SK-N-SH (cell line): Measurements from ENCODE around the gene SIRT2. TPM values are rescaled to one million over a fixed set of nuclear protein-coding genes. Genes with fewer than 3 reads are reported as not detected.

Source experiments
- CTCF ChIA-PET: fragments of 300-600, 350-600 bp; formaldehyde crosslinking; extraction: SDS; loops from one replicate; lab custom pipeline; 2021; lab: Yijun Ruan, JAX
- POLR2A ChIA-PET: fragments of 350-600 bp; sonication (Branson Sonifier 250); formaldehyde crosslinking; extraction: SDS; loops from one replicate; lab custom pipeline; 2020; ENCODE audit warnings: antibody characterized with exemption, inconsistent platforms; lab: Yijun Ruan, JAX
- DNase-seq: peaks from one replicate; pipeline ENCODE4 v3.0.0; 2012
- H2AFZ ChIP-seq: fragments of 200-600 bp; sonication (generic); 2 replicates; pipeline ENCODE4 v1.8.1; 2016; ENCODE audit warnings: antibody characterized with exemption, mild to moderate bottlenecking, low read depth
- H3F3A ChIP-seq: fragments of 200-600 bp; sonication (generic); replicated peaks from 2 replicates; pipeline ENCODE3; 2016; ENCODE audit warnings: antibody characterized with exemption, mild to moderate bottlenecking; ENCODE audit not compliant: insufficient read depth
- H3K27ac ChIP-seq, 2 experiments: fragments of 200-500 bp in 1 of 2; fragments of 200-600 bp in 1 of 2; sonication (Bioruptor generic) in 1 of 2; sonication (generic), shearing (Covaris generic) in 1 of 2; 2 replicates each; pipeline versions ENCODE4 v1.5.1 to v1.6.1; 2014 to 2016; ENCODE audit warnings: low read depth in 2 of 2, inconsistent platforms in 1 of 2, low read length in 1 of 2, mild to moderate bottlenecking in 1 of 2, mixed read lengths in 1 of 2
- H3K27me3 ChIP-seq: fragments of 200-600 bp; sonication (generic), shearing (Covaris generic); 2 replicates; pipeline ENCODE4 v1.6.1; 2016; ENCODE audit warnings: mixed run types; ENCODE audit not compliant: insufficient read depth
- H3K36me3 ChIP-seq, 2 experiments: fragments of 200-500 bp in 1 of 2; fragments of 200-600 bp in 1 of 2; sonication (Bioruptor generic) in 1 of 2; sonication (generic) in 1 of 2; replicated peaks in 1 of 2; 2 replicates each; pipeline versions ENCODE3 to v1.5.1; 2014 to 2016; ENCODE audit warnings: low read length in 1 of 2, mild to moderate bottlenecking in 1 of 2; ENCODE audit not compliant: insufficient read depth in 2 of 2, control insufficient read depth in 1 of 2
- H3K4me1 ChIP-seq, 2 experiments: fragments of 200-500 bp in 1 of 2; fragments of 200-600 bp in 1 of 2; sonication (Bioruptor generic) in 1 of 2; sonication (generic), shearing (Covaris generic) in 1 of 2; 2 replicates each; pipeline versions ENCODE4 v1.5.1 to v1.6.1; 2014 to 2016; ENCODE audit warnings: low read depth in 1 of 2, low read length in 1 of 2, mixed run types in 1 of 2; ENCODE audit not compliant: insufficient read depth in 2 of 2, control insufficient read depth in 1 of 2
- H3K4me2 ChIP-seq: fragments of 200-600 bp; sonication (generic), shearing (Covaris generic); 2 replicates; pipeline ENCODE4 v1.6.1; 2017; ENCODE audit warnings: mixed run types
- H3K4me3 ChIP-seq, 2 experiments: fragments of 200-500 bp in 1 of 2; fragments of 200-600 bp in 1 of 2; sonication (Bioruptor generic) in 1 of 2; sonication (generic), shearing (Covaris generic) in 1 of 2; 2 replicates each; pipeline versions ENCODE4 v1.5.1 to v1.8.1; 2014 to 2016; ENCODE audit warnings: low read depth in 2 of 2, inconsistent platforms in 1 of 2, low read length in 1 of 2, mild to moderate bottlenecking in 1 of 2, mixed read lengths in 1 of 2, moderate library complexity in 1 of 2
- H3K79me2 ChIP-seq: fragments of 200-600 bp; sonication (generic); 2 replicates; pipeline ENCODE4 v1.8.1; 2017; ENCODE audit warnings: mild to moderate bottlenecking; ENCODE audit not compliant: insufficient read depth
- H3K9ac ChIP-seq: fragments of 200-600 bp; sonication (generic); 2 replicates; pipeline ENCODE4 v1.6.1; 2017; ENCODE audit warnings: mixed run types
- H3K9me2 ChIP-seq: fragments of 200-600 bp; sonication (generic); 2 replicates; pipeline ENCODE4 v1.6.1; 2017; ENCODE audit warnings: mixed run types
- H3K9me3 ChIP-seq: fragments of 200-600 bp; sonication (generic); 2 replicates; pipeline ENCODE4 v1.6.1; 2017; ENCODE audit warnings: mixed run types, mild to moderate bottlenecking, moderate library complexity
- H4K20me1 ChIP-seq: fragments of 200-600 bp; sonication (generic); 2 replicates; pipeline ENCODE4 v1.6.1; 2017; ENCODE audit warnings: mild to moderate bottlenecking, mixed run types; ENCODE audit not compliant: insufficient read depth
- CHD2 ChIP-seq: fragments of 150-350 bp; IDR thresholded peaks from 2 replicates; pipeline ENCODE4 v1.6.1; 2018; ENCODE audit warnings: low read length; ENCODE audit not compliant: partially characterized antibody
- EZH2phosphoT487 ChIP-seq: fragments of 200-600 bp; sonication (generic); IDR thresholded peaks from 2 replicates; pipeline ENCODE4 v1.6.1; 2017; ENCODE audit warnings: low read depth, mixed run types, mild to moderate bottlenecking, antibody characterized with exemption, moderate library complexity, borderline replicate concordance
- FOSL2 ChIP-seq: IDR thresholded peaks from 2 replicates; pipeline ENCODE4 v1.4.0; 2012; ENCODE audit warnings: low read depth, mild to moderate bottlenecking, moderate library complexity, borderline replicate concordance
- GABPA ChIP-seq: IDR thresholded peaks from 2 replicates; pipeline ENCODE4 v1.4.0; 2012; ENCODE audit warnings: low read depth, mild to moderate bottlenecking
- GATA2 ChIP-seq: sonication (generic); formaldehyde crosslinking; IDR thresholded peaks from 2 replicates; pipeline ENCODE4 v1.5.0; 2020; ENCODE audit warnings: mild to moderate bottlenecking, missing genetic modification reagents
- MEF2A ChIP-seq: IDR thresholded peaks from 2 replicates; pipeline ENCODE4 v1.4.0; 2012; ENCODE audit warnings: low read depth, borderline replicate concordance
- RAD21 ChIP-seq: IDR thresholded peaks from 2 replicates; pipeline ENCODE4 v1.6.1; 2012; ENCODE audit warnings: mild to moderate bottlenecking, low read length
- RXRA ChIP-seq: IDR thresholded peaks from 2 replicates; pipeline ENCODE4 v1.4.0; 2012; ENCODE audit warnings: low read depth, mild to moderate bottlenecking, borderline replicate concordance
- YY1 ChIP-seq: IDR thresholded peaks from 2 replicates; pipeline ENCODE4 v1.4.0; 2012; ENCODE audit warnings: low read depth, mild to moderate bottlenecking
- whole genome bisulfite sequencing: methylation state at CpG from one replicate; pipeline ENCODE4 v1.1.6; 2017; ENCODE audit warnings: low lambda C conversion rate; 5-methylcytosine and 5-hydroxymethylcytosine counted together
- polyA plus RNA-seq, 3 experiments: library from polyadenylated mRNA; depleted of rRNA; stranded (reverse); fragments of >200 nt; gene quantifications; 2 replicates each; pipeline ENCODE4 v1.2.3, GENCODE V29; 2012
- TF ChIP-seq, protein P1 (sequence below): fragments of 200-600 bp; sonication (generic); IDR thresholded peaks from 2 replicates; pipeline ENCODE4 v1.6.1; 2017; ENCODE audit warnings: antibody characterized with exemption, mild to moderate bottlenecking, moderate library complexity
- TF ChIP-seq, protein P2 (sequence below): IDR thresholded peaks from 2 replicates; pipeline ENCODE4 v1.6.1; 2012; ENCODE audit warnings: mild to moderate bottlenecking, low read depth, low read length, moderate library complexity
- TF ChIP-seq, protein P3 (sequence below): fragments of 150-350 bp; IDR thresholded peaks from 2 replicates; pipeline ENCODE4 v1.6.1; 2016; ENCODE audit warnings: mild to moderate bottlenecking, low read depth, low read length
- TF ChIP-seq, protein P4 (sequence below): fragments of 150-350 bp; IDR thresholded peaks from 2 replicates; pipeline ENCODE4 v1.6.1; 2017; ENCODE audit warnings: antibody characterized with exemption, low read length, low read depth, borderline replicate concordance

Gene SIRT2
- polyA plus RNA-seq, 1 of the 3 experiments (the other 2 are of a cell fraction), result 39.3 TPM

DNA sequence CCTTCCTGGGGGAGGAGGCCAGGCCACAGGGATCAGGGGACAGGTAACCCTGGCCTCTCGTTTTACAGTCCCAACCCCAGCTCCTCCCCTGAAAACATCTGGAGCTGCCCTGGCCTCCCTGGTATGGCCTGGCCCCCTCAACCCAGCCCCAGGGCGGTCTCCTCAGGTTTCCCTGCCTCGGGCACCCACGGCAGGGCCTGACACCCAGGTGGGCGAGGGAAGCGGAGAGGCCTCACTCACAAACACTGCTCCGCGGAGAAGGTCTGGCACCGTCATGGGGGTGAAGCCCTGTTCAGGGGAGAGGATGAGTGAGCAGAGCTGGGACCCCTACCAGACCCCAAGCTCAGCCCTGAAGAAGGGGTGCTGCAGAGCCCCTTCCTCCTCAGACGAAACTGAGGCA is 19.1 kb upstream of the SIRT2 start:
- H3K4me1 ChIP-seq, result peaks cover 0 to 10% of the 10 kb centered on the region in 2 experiments; a peak in 1 of 4 replicates
- H3K27ac ChIP-seq, result no peak overlapping the region
- H3F3A ChIP-seq, result no peaks in the 10 kb centered on the region
- no peak overlapping the region for H3K4me3 ChIP-seq
- ChIA-PET CTCF (interaction anchor here (1.5 to 3.4 kb wide), 2 partner anchors 12 to 18 kb away, joined by 5 to 23 read pairs; partner anchors contain the start of genes MRPS12, NFKBIB, SARS2 and SIRT2), POLR2A (interaction anchor here (0.6 to 1.2 kb wide), 2 partner anchors 12 to 32 kb away, joined by 3 to 4 read pairs; partner anchors contain the start of genes MRPS12 and SARS2)
- H4K20me1 ChIP-seq, result no peaks in the 10 kb centered on the region
- H3K79me2 ChIP-seq, result no peaks in the 10 kb centered on the region
- no peaks in the 10 kb centered on the region for H3K9me2 ChIP-seq
- H3K4me2 ChIP-seq, result no peak overlapping the region
- no peaks in the 10 kb centered on the region for H3K27me3 ChIP-seq
- no peaks in the 10 kb centered on the region for H3K9me3 ChIP-seq
- peak; percentile 27 for DNase-seq
- H2AFZ ChIP-seq, result no peak overlapping the region
- H3K36me3 ChIP-seq, result peaks cover 0 to 6% of the 10 kb centered on the region in 2 experiments
- TF ChIP-seq YY1 (no peak), CHD2 (no peak), GATA2 (no peak), RAD21 (no peak), GABPA (no peak), RXRA (no peak), EZH2phosphoT487 (no peak), FOSL2 (no peak), MEF2A (no peak)
- TF ChIP-seq, protein P1, sequence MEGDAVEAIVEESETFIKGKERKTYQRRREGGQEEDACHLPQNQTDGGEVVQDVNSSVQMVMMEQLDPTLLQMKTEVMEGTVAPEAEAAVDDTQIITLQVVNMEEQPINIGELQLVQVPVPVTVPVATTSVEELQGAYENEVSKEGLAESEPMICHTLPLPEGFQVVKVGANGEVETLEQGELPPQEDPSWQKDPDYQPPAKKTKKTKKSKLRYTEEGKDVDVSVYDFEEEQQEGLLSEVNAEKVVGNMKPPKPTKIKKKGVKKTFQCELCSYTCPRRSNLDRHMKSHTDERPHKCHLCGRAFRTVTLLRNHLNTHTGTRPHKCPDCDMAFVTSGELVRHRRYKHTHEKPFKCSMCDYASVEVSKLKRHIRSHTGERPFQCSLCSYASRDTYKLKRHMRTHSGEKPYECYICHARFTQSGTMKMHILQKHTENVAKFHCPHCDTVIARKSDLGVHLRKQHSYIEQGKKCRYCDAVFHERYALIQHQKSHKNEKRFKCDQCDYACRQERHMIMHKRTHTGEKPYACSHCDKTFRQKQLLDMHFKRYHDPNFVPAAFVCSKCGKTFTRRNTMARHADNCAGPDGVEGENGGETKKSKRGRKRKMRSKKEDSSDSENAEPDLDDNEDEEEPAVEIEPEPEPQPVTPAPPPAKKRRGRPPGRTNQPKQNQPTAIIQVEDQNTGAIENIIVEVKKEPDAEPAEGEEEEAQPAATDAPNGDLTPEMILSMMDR, result no peak
- TF ChIP-seq, protein P2, sequence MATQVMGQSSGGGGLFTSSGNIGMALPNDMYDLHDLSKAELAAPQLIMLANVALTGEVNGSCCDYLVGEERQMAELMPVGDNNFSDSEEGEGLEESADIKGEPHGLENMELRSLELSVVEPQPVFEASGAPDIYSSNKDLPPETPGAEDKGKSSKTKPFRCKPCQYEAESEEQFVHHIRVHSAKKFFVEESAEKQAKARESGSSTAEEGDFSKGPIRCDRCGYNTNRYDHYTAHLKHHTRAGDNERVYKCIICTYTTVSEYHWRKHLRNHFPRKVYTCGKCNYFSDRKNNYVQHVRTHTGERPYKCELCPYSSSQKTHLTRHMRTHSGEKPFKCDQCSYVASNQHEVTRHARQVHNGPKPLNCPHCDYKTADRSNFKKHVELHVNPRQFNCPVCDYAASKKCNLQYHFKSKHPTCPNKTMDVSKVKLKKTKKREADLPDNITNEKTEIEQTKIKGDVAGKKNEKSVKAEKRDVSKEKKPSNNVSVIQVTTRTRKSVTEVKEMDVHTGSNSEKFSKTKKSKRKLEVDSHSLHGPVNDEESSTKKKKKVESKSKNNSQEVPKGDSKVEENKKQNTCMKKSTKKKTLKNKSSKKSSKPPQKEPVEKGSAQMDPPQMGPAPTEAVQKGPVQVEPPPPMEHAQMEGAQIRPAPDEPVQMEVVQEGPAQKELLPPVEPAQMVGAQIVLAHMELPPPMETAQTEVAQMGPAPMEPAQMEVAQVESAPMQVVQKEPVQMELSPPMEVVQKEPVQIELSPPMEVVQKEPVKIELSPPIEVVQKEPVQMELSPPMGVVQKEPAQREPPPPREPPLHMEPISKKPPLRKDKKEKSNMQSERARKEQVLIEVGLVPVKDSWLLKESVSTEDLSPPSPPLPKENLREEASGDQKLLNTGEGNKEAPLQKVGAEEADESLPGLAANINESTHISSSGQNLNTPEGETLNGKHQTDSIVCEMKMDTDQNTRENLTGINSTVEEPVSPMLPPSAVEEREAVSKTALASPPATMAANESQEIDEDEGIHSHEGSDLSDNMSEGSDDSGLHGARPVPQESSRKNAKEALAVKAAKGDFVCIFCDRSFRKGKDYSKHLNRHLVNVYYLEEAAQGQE, result no peak
- TF ChIP-seq, protein P3, sequence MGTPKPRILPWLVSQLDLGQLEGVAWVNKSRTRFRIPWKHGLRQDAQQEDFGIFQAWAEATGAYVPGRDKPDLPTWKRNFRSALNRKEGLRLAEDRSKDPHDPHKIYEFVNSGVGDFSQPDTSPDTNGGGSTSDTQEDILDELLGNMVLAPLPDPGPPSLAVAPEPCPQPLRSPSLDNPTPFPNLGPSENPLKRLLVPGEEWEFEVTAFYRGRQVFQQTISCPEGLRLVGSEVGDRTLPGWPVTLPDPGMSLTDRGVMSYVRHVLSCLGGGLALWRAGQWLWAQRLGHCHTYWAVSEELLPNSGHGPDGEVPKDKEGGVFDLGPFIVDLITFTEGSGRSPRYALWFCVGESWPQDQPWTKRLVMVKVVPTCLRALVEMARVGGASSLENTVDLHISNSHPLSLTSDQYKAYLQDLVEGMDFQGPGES, result no peak
- TF ChIP-seq, protein P4, sequence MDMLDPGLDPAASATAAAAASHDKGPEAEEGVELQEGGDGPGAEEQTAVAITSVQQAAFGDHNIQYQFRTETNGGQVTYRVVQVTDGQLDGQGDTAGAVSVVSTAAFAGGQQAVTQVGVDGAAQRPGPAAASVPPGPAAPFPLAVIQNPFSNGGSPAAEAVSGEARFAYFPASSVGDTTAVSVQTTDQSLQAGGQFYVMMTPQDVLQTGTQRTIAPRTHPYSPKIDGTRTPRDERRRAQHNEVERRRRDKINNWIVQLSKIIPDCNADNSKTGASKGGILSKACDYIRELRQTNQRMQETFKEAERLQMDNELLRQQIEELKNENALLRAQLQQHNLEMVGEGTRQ, result no peak
- 96% methylated on average over 10 of the region's 10 CpGs for WGBS
- no peak overlapping the region for H3K9ac ChIP-seq
